ENCODE data around the gene CLDN7. TPM values are rescaled to one million over a fixed set of nuclear protein-coding genes. Genes with fewer than 3 reads are reported as not detected.
A peak's percentile ranks its signal among the peaks of the same experiment; 100 is the strongest.

Gene CLDN7
- total RNA-seq, 1 experiment from 2014 or later, result 177 TPM

GRCh38 chr17:7222093-7222971 lies 39.9 kb downstream of the CLDN7 start:
- Histone ChIP-seq H2BK15ac (ENCODE audit: low read depth, low read length) (no peak overlapping the region), H3K79me2 (ENCODE audit: insufficient read depth, low read length) (no peaks in the 10 kb centered on the region), H2AK5ac (ENCODE audit: insufficient read length, low read length) (no peak overlapping the region), H3K14ac (ENCODE audit: insufficient read depth, low read length) (no peak overlapping the region), H4K8ac (replicated peaks; ENCODE audit: insufficient read length, low read depth, low read length) (no peak overlapping the region), H3K4me1 (ENCODE audit: insufficient read depth, low read length) (no peaks in the 10 kb centered on the region), H4K5ac (ENCODE audit: insufficient read length, low read depth, low read length) (no peak overlapping the region), H3K4me2 (ENCODE audit: insufficient read depth, insufficient read length, low read length) (no peak overlapping the region), H3K27ac (ENCODE audit: insufficient read length, low read depth, low read length) (no peak overlapping the region), H3K9ac (ENCODE audit: extremely low read depth, insufficient read length, low read length) (no peak overlapping the region), H4K20me1 (ENCODE audit: control insufficient read depth, insufficient read depth, insufficient read length) (no peaks in the 10 kb centered on the region), H2BK120ac (ENCODE audit: low read depth, low read length, poor library complexity, severe bottlenecking) (no peak overlapping the region), H2BK12ac (ENCODE audit: insufficient read length, low read depth, low read length) (no peak overlapping the region), H3T11ph (ENCODE audit: low read length) (no peak overlapping the region), H3K23ac (ENCODE audit: insufficient read length, low read depth, low read length) (no peak overlapping the region), H4K91ac (ENCODE audit: insufficient read length, low read depth, low read length) (no peak overlapping the region), H3K23me2 (ENCODE audit: insufficient read length, low read depth, low read length, poor library complexity, severe bottlenecking) (peaks cover 5% of the 10 kb centered on the region), H3K56ac (ENCODE audit: insufficient read length, low read depth, low read length) (no peak overlapping the region), H3K27me3 (ENCODE audit: insufficient read depth, low read length) (no peaks in the 10 kb centered on the region), H2AFZ (ENCODE audit: low read length) (no peak overlapping the region), H2BK5ac (ENCODE audit: insufficient read length, low read length) (no peak overlapping the region), H3K79me1 (ENCODE audit: insufficient read depth, low read depth, low read length, poor library complexity, severe bottlenecking) (no peaks in the 10 kb centered on the region), H2BK20ac (ENCODE audit: low read depth, low read length, poor library complexity, severe bottlenecking) (no peak overlapping the region), H3K9me3 (ENCODE audit: control insufficient read depth, low read depth, low read length) (no peaks in the 10 kb centered on the region), H3K18ac (ENCODE audit: insufficient read length, low read depth, low read length) (no peak overlapping the region), H3K4ac (ENCODE audit: low read depth, low read length) (no peak overlapping the region)
- Mint-ChIP-seq H3K36me3 (ENCODE audit: insufficient read depth in 1 of 3, low read depth in 3 of 3) (peaks cover 17 to 63% (median 52%) of the 10 kb centered on the region in 3 experiments; a peak in 6 of 7 replicates), H3K4me3 (peak overlapping the region in 1 of 2 experiments; percentile 97; a peak in 2 of 5 replicates), H3K27me3 (ENCODE audit: low read depth) (peaks cover 1% of the 10 kb centered on the region; the same call in 1 of the 2 replicates), H3K9me3 (no peaks in the 10 kb centered on the region; a peak in 1 of 5 replicates), H3K27ac (peak overlapping the region in 1 of 3 experiments; percentile 53; a peak in 1 of 7 replicates), H3K4me1 (peaks cover 34% of the 10 kb centered on the region in 2 experiments)
- no peak for TF ChIP-seq CTCF (conservative IDR thresholded peaks at IDR 0.05)
- WGBS (ENCODE audit: extremely low coverage, insufficient read length, low lambda C conversion rate), result no CpG with 5 or more reads among the region's 15 CpGs
- peak; percentile 21 for DNase-seq

Measured in H9 (cell line).